Subcutaneous adipose tissue (tissue), 4 donors: ENCODE measurements around the gene ZBTB7A. TPM values are rescaled to one million over a fixed set of nuclear protein-coding genes. Genes with fewer than 3 reads are reported as not detected.

ENCODE experiments used
- CTCF ChIP-seq: fragments of 450-650 bp; IDR thresholded peaks from one replicate; pipeline ENCODE4 v1.5.1; 2016; ENCODE audit warnings: low read depth, mild to moderate bottlenecking, control low read depth, antibody characterized with exemption, moderate library complexity
- total RNA-seq, 4 donors: library from RNA; depleted of rRNA; stranded (reverse); fragments of >200 nt; gene quantifications; one replicate each; pipeline ENCODE4 v1.1.0, GENCODE V29; 2016

ZBTB7A gene
- total RNA-seq, 4 donors from 2014 or later, result 14.2 to 63.9 (median 28.7) TPM

GRCh38 chr19:4071610-4072009 is 4.9 kb upstream of the ZBTB7A start:
- no peak for TF ChIP-seq CTCF

GRCh38 chr19:4069331-4069959 is 2.7 kb upstream of the ZBTB7A start:
- no peak for TF ChIP-seq CTCF

GRCh38 chr19:4068047-4068966 is 1.6 kb upstream of the ZBTB7A start:
- no peak for TF ChIP-seq CTCF

- no peak for TF ChIP-seq CTCF
Observed at GRCh38 chr19:4067396-4068046, 822 bp upstream of the ZBTB7A start.

- no peak for TF ChIP-seq CTCF
Observed at GRCh38 chr19:4066176-4066606, 508 bp downstream of the ZBTB7A start.

- TF ChIP-seq CTCF, result no peak
Observed at GRCh38 chr19:4065430-4066175, 1.1 kb downstream of the ZBTB7A start.
